Kidney (tissue), 14 donors: ENCODE results near the gene GSAP. TPM values are rescaled to one million over a fixed set of nuclear protein-coding genes. Genes with fewer than 3 reads are reported as not detected.

Source experiments
- DNase-seq, 5 donors: peaks; one replicate each; pipeline ENCODE4 v3.0.0-alpha.2; 2013 to 2020
- FAIRE-seq: peaks from 2 replicates; lab custom pipeline; 2012; peaks lifted over from hg19 to GRCh38; lab: Jason Lieb, UNC
- H3K27ac ChIP-seq, 2 donors: one replicate each; pipeline ENCODE4 v1.7.0; 2013; ENCODE audit warnings: low read depth in 2 of 2, low read length in 2 of 2, inconsistent platforms in 1 of 2
- H3K27me3 ChIP-seq: one replicate; pipeline ENCODE4 v1.7.1; 2013; ENCODE audit warnings: low read length, inconsistent platforms; ENCODE audit not compliant: control insufficient read depth, insufficient read depth
- H3K36me3 ChIP-seq, 3 donors: one replicate each; pipeline versions ENCODE4 v1.7.0 to v1.7.1; 2013; ENCODE audit warnings: low read length in 3 of 3, control low read depth in 1 of 3, inconsistent platforms in 1 of 3; ENCODE audit not compliant: insufficient read depth in 3 of 3, control insufficient read depth in 2 of 3
- H3K4me1 ChIP-seq, 3 donors: one replicate each; pipeline versions ENCODE4 v1.7.0 to v1.7.1; 2013; ENCODE audit warnings: low read length in 3 of 3, inconsistent platforms in 1 of 3, low read depth in 1 of 3; ENCODE audit not compliant: control insufficient read depth in 2 of 3, insufficient read depth in 2 of 3
- H3K4me3 ChIP-seq, 3 donors: one replicate each; pipeline versions ENCODE4 v1.7.0 to v1.8.1; 2013; ENCODE audit warnings: low read length in 3 of 3, control low read depth in 1 of 3, inconsistent platforms in 1 of 3
- H3K9ac ChIP-seq, 3 donors: one replicate each; pipeline versions ENCODE4 v1.7.0 to v1.7.1; 2013; ENCODE audit warnings: low read length in 3 of 3, control low read depth in 1 of 3, inconsistent platforms in 1 of 3
- H3K9me3 ChIP-seq, 3 donors: one replicate each; pipeline versions ENCODE4 v1.7.0 to v1.7.1; 2013; ENCODE audit warnings: low read length in 3 of 3, control low read depth in 1 of 3, inconsistent platforms in 1 of 3; ENCODE audit not compliant: control insufficient read depth in 2 of 3, insufficient read depth in 1 of 3
- CTCF ChIP-seq: IDR thresholded peaks from 3 replicates; pipeline ENCODE4 v1.5.1; 2012; ENCODE audit warnings: mild to moderate bottlenecking, moderate library complexity, borderline replicate concordance; ENCODE audit not compliant: insufficient read depth; ENCODE audit errors: extremely low read depth
- intact Hi-C: fragments of 100-400 bp; cut with DNase I; formaldehyde crosslinking; loops from one replicate; pipeline ENCODE4 v1.11.1; 2022
- polyA plus RNA-seq: library from polyadenylated mRNA; stranded (reverse); fragments of 350-450 nt; fragmentation: Illumina TruSeq; extraction: RNeasy Lipid Tissue Mini Kit (QIAGEN cat#74804); gene quantifications from one replicate; pipeline ENCODE4 v1.2.3, GENCODE V29; 2014; ENCODE audit warnings: low read depth, low replicate concordance; ENCODE audit not compliant: insufficient read depth
- total RNA-seq: library from RNA; stranded (reverse); fragmentation: NEBNext Ultra II Directional; extraction: Animal tissue kit (Norgen Biotek cat#: 25700); gene quantifications from one replicate; pipeline ENCODE4 v1.2.1, GENCODE V29; 2021
- donor health status: control.
- donor health status: control.
- donor health status: control.
- donor health status: control.
- donor health status: control.
- donor health status: DM: yes; HTN: yes; CAD: no.
- donor health status: Normal renal cell carcinoma (clear cell type).

GSAP gene
- total and polyA plus RNA-seq, 2 donors from 2014 or later, result 11.7 to 29.4 TPM

- H3K4me3 ChIP-seq, result no peak overlapping the region
- FAIRE-seq (no peak), DNase-seq (peak in 1 of 5 donors; percentile 22)
- no peaks in the 10 kb centered on the region for H3K36me3 ChIP-seq
- H3K9ac ChIP-seq, result no peak overlapping the region
- no peaks in the 10 kb centered on the region for H3K9me3 ChIP-seq
- no peak overlapping the region for H3K27ac ChIP-seq
- H3K27me3 ChIP-seq, result no peaks in the 10 kb centered on the region
- intact Hi-C loops, result no loop called here
- no peaks in the 10 kb centered on the region for H3K4me1 ChIP-seq
- TF ChIP-seq CTCF, result no peak
Measured at GRCh38 chr7:77339726-77340125, 76.4 kb downstream of the GSAP start.

- Histone ChIP-seq H3K27me3 (no peaks in the 10 kb centered on the region), H3K9ac (no peak overlapping the region), H3K27ac (no peak overlapping the region), H3K4me3 (no peak overlapping the region), H3K36me3 (no peaks in the 10 kb centered on the region), H3K4me1 (no peaks in the 10 kb centered on the region), H3K9me3 (no peaks in the 10 kb centered on the region)
- no peak for FAIRE-seq
- intact Hi-C loops, result no loop called here
- TF ChIP-seq CTCF, result no peak
- no peak for DNase-seq
Measured at GRCh38 chr7:77338883-77339629, 77.1 kb downstream of the GSAP start.

GRCh38 chr7:77338260-77338659 lies 77.9 kb downstream of the GSAP start:
- no peak overlapping the region for H3K27ac ChIP-seq
- no peak for TF ChIP-seq CTCF
- no peaks in the 10 kb centered on the region for H3K36me3 ChIP-seq
- no peak overlapping the region for H3K4me3 ChIP-seq
- intact Hi-C loops, result no loop called here
- H3K9ac ChIP-seq, result no peak overlapping the region
- H3K27me3 ChIP-seq, result no peaks in the 10 kb centered on the region
- DNase-seq, result peak in 1 of 5 donors; percentile 16
- no peak for FAIRE-seq
- no peaks in the 10 kb centered on the region for H3K9me3 ChIP-seq
- no peaks in the 10 kb centered on the region for H3K4me1 ChIP-seq
